GM18499 (cell line): Measurements from ENCODE around the gene SPINK7.
"Not testable (repeated sequence)": the region's sequence is repeated elsewhere in the genome, so short reads cannot be mapped to it uniquely, and the experiment has no call there.

Experiments used
- ATAC-seq: cut with Tn5 transposase; IDR thresholded peaks from one replicate; pipeline ENCODE4 v1.9.1; 2021; ENCODE audit warnings: moderate number of reproducible peaks; ENCODE audit not compliant: insufficient read depth, unreplicated experiment

The SPINK7 gene

GRCh38 chr5:148312153-148312552 lies at the start of gene SPINK7:
Gene SPINK7 (plus strand): TSS chr5:148312423. CDS start chr5:148312484, 61 bp downstream.
- no peak for ATAC-seq

GRCh38 chr5:148267962-148268361 lies 44.3 kb upstream of the SPINK7 start:
- no peak for ATAC-seq

GRCh38 chr5:148268566-148268965 lies 43.7 kb upstream of the SPINK7 start, which contains the start of gene SPINK13:
Gene SPINK13 (plus strand): TSS chr5:148268794. CDS start chr5:148270073, 1,279 bp downstream.
- ATAC-seq, result no peak

GRCh38 chr5:148275129-148275528 lies 37.1 kb upstream of the SPINK7 start:
- not testable (repeated sequence) for ATAC-seq

GRCh38 chr5:148280893-148281292 lies 31.3 kb upstream of the SPINK7 start:
- ATAC-seq, result not testable (repeated sequence)

GRCh38 chr5:148281336-148281735 lies 30.9 kb upstream of the SPINK7 start:
- not testable (repeated sequence) for ATAC-seq

GRCh38 chr5:148290271-148291195 lies 21.7 kb upstream of the SPINK7 start:
- no peak for ATAC-seq

GRCh38 chr5:148297731-148298130 lies 14.5 kb upstream of the SPINK7 start:
- ATAC-seq, result no peak

- no peak for ATAC-seq
Observed at GRCh38 chr5:148306446-148306845, 5.8 kb upstream of the SPINK7 start.

- ATAC-seq, result no peak
Observed at GRCh38 chr5:148309019-148309418, 3.2 kb upstream of the SPINK7 start.

- no peak for ATAC-seq
Observed at GRCh38 chr5:148309746-148310145, 2.5 kb upstream of the SPINK7 start.

GRCh38 chr5:148311484-148311883 lies 739 bp upstream of the SPINK7 start:
- ATAC-seq, result no peak

- no peak for ATAC-seq
Observed at GRCh38 chr5:148314187-148314586, 2.0 kb downstream of the SPINK7 start.

- no peak for ATAC-seq
Observed at GRCh38 chr5:148314731-148315130, 2.5 kb downstream of the SPINK7 start.

GRCh38 chr5:148320011-148320963 lies 8.1 kb downstream of the SPINK7 start:
- ATAC-seq, result not testable (repeated sequence)

GRCh38 chr5:148333262-148333849 lies 21.1 kb downstream of the SPINK7 start:
- no peak for ATAC-seq

GRCh38 chr5:148335259-148335658 lies 23.0 kb downstream of the SPINK7 start, which contains the start of gene SPINK9:
Gene SPINK9 (plus strand): TSS chr5:148335559. CDS start chr5:148335614, 55 bp downstream.
- ATAC-seq, result no peak

- ATAC-seq, result peak; percentile 63
Observed at GRCh38 chr5:148336704-148337435, 24.6 kb downstream of the SPINK7 start.

GRCh38 chr5:148342371-148343045 lies 30.3 kb downstream of the SPINK7 start:
- ATAC-seq, result no peak
